HG03469 (cell line): ENCODE measurements around the gene ANKIB1.
"Not testable (repeated sequence)": the region's sequence is repeated elsewhere in the genome, so short reads cannot be mapped to it uniquely, and the experiment has no call there.

Experiments used
- ATAC-seq: cut with Tn5 transposase; IDR thresholded peaks from one replicate; pipeline ENCODE4 v1.9.1; 2021; ENCODE audit warnings: mild to moderate bottlenecking, moderate library complexity, moderate number of reproducible peaks; ENCODE audit not compliant: unreplicated experiment

Gene ANKIB1

DNA sequence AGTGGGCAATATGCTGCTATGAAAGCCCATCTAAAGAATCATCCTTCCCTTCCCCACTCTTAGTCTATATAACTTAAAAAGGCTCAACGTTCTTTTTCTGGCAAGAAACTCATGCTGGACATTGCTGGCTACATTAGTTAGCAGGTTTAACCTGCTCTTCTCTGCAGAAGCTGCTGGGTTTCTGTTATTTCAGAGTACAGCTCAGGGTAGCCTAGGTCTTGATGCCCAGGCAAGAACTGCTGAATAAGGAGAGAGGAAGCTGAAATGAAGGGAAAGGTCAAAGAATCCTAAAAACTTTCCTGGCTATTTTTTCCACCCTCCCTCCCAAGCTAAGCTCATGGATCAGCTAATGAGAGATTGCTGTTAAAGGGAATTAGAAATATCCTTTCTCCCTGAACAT, 79.4 kb downstream of the ANKIB1 start:
- ATAC-seq: no peak

- ATAC-seq: no peak
These were observed 80.1 kb downstream of the ANKIB1 start for GRCh38 chr7:92325858-92326257.

- ATAC-seq: no peak
These were observed 85.2 kb downstream of the ANKIB1 start for GRCh38 chr7:92330835-92331438.

DNA sequence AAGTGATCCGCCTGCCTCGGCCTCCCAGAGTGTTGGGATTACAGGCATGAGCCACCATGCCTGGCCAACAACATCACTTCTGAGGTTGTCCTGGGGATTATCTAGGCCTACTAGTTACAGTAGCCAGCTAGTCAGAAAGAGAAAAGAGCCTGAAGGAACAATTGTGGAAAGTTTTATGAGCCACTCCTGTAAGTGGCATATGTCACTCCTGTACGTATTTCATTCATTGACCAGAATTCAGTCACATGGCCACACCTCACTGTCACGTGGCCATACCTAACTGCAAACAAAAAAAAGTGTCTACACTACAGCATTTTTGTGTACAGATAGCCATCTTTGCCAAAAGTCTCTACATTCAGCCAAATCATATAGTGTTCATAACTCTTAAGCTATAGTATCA, 85.7 kb downstream of the ANKIB1 start:
- no peak for ATAC-seq

DNA sequence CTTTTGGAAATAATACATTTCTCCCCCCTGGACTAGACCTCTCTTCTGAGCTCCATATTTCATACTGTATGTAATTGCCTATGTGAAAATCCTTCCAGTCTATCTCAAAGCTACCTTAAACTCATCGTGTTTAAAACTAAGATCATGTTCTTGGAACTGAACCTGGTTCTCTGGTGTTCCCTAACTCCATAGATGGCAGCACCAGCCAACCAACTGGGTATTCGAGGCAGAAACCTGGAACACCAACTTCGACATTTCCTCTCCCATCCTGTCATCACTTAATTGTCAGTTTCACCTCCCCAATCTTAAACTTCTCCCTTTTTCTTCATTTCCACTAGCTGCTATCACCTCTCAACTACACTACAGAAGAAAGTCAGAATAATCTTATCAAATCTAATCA, 87.0 kb downstream of the ANKIB1 start:
- no peak for ATAC-seq

GRCh38 chr7:92333866-92334265, 88.1 kb downstream of the ANKIB1 start:
- ATAC-seq: no peak

DNA sequence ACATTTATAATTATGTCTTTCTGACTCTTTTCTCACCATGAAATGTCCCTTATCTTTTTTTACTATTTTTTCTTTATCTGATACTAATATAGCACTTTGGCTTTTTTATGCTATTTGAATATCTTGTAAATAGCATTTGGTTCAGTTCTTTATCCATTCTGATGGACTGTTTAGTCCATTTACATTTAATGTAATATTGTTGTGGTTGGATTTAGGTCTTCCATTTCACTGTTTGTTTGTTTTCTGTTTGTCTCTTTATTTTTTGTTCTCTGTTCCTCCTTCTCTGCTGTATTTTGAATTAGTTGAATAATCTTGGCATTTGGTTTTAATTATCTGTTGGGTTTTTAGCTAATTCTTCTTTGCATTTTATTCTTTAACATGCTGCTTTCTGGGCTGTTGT, 89.8 kb downstream of the ANKIB1 start:
- ATAC-seq: no peak

- no peak for ATAC-seq
These were observed 91.0 kb downstream of the ANKIB1 start for GRCh38 chr7:92336662-92337340.

GRCh38 chr7:92340016-92340415, 94.2 kb downstream of the ANKIB1 start:
- no peak for ATAC-seq

- no peak for ATAC-seq
These were observed 97.9 kb downstream of the ANKIB1 start for GRCh38 chr7:92343714-92344113.

- no peak for ATAC-seq
These were observed 106.2 kb downstream of the ANKIB1 start for GRCh38 chr7:92352009-92352408.

- ATAC-seq: no peak
These were observed 108.4 kb downstream of the ANKIB1 start for GRCh38 chr7:92354214-92354613.

DNA sequence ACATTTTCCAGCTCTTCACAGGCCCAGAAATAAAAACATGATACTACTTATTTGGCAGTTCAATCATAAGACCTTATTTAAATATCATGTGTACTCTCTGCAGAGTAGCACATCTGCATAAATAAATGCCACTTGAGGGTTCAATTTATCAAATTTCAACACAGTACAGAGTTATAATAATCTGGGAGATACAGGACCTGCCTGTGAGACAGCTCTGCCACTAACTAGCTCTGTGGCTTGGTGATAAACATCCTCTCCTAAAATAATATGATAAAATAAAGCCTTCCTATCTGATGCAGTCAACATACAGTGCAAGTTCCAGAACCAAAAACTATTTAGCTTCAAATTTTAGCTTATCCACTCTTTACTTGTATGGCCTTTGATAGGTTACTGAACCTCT, 110.6 kb downstream of the ANKIB1 start:
- ATAC-seq: no peak

DNA sequence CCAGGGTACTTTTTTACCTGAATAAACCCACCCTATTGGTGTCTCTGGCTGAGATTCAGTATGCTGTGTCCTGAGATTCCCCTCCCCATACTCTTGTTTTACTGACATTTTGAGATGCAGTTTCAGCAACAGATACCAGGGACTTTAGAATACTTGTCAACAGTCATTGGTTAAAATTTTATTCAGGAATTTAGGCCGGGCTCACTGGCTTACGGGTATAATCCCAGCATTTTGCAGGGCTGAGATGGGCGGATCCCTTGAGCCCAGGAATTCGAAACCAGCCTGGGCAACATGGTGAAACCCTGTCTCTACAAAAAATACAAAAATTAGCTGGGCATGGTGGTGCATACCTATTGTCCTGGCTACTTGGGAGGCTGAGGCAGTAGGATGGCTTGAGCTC, 111.5 kb downstream of the ANKIB1 start:
- ATAC-seq: no peak

GRCh38 chr7:92359179-92359578, 113.4 kb downstream of the ANKIB1 start:
- ATAC-seq: not testable (repeated sequence)

DNA sequence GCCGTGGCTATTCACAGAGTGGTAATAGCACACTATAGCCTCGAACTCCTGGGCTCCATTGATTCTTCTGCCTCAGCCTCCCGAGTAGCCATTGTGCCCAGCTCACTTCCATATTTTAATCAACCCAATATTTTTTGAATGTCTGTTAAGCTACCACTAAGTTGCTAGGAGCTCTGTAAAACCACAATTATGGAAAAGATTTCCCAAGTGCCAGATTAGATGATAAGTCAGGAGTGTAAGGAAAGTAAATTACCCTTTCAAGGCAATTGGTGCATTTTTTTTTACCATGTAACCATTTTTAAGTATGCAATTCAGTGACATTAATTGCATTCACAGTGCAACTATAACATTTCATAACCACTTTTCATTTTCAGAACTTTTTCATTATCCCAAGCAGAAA, 114.0 kb downstream of the ANKIB1 start:
- ATAC-seq: no peak

- no peak for ATAC-seq
These were observed 114.6 kb downstream of the ANKIB1 start for GRCh38 chr7:92360387-92360786.

GRCh38 chr7:92362131-92362530, 116.4 kb downstream of the ANKIB1 start:
- ATAC-seq: no peak

DNA sequence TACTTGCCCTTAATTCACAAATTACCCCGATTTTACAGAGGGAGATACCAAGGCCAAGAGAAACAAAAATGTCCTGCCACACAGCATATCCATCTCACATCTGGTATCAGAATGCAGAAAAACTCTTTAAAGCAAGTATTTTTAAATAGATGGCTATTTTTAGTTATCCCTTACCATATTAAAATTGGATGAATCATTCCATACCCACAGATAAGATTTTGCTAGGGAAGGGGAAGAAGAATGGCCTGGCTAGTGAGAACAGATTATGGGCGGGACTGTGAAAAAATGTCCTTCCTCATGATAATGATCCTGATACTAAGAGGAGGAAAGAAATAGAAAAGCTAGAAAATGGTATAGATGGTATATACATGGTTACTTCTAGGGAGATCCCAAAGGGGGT, 121.0 kb downstream of the ANKIB1 start:
- no peak for ATAC-seq

GRCh38 chr7:92368741-92369140, 123.0 kb downstream of the ANKIB1 start:
- ATAC-seq: no peak

- no peak for ATAC-seq
These were observed 129.2 kb downstream of the ANKIB1 start for GRCh38 chr7:92375013-92375412.

GRCh38 chr7:92391071-92391470, 145.3 kb downstream of the ANKIB1 start:
- ATAC-seq: no peak

DNA sequence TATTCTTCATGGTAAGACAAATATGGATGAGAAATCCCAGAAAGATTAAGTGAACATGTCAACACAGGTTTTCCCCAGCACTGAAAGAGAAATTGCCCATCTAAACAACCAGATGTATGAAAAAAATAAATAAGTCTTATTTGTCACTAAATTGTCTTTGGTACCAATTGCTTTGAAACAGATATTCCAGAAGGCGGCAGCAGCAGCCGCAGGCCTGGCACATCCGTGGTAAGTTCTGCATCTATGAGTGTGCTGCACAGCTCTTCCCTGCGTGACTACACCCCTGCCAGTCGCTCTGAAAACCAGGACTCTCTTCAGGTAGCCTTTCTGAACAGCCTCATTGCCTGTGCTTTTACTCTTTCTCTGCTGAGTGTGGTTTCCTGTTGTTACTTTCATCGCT, 151.8 kb downstream of the ANKIB1 start:
- no peak for ATAC-seq
